HG03039 (cell line): ENCODE data around the gene NFIX.

ENCODE experiments used
- ATAC-seq: cut with Tn5 transposase; IDR thresholded peaks from one replicate; pipeline ENCODE4 v1.9.1; 2021; ENCODE audit warnings: mild to moderate bottlenecking, moderate library complexity; ENCODE audit not compliant: unreplicated experiment

NFIX gene

GRCh38 chr19:13069415-13070359 lies 74.4 kb downstream of the NFIX start:
- no peak for ATAC-seq

- no peak for ATAC-seq
Measured at GRCh38 chr19:13070425-13071140, 75.3 kb downstream of the NFIX start.

- ATAC-seq, result no peak
Measured at GRCh38 chr19:13071444-13072187, 76.3 kb downstream of the NFIX start.

GRCh38 chr19:13072188-13072908 lies 77.1 kb downstream of the NFIX start:
- ATAC-seq, result no peak

GRCh38 chr19:13073263-13073662 lies 78.0 kb downstream of the NFIX start:
- no peak for ATAC-seq

GRCh38 chr19:13074378-13074777 lies 79.1 kb downstream of the NFIX start:
- no peak for ATAC-seq

- ATAC-seq, result no peak
Measured at GRCh38 chr19:13076320-13076719, 81.0 kb downstream of the NFIX start.

GRCh38 chr19:13076787-13077186 lies 81.5 kb downstream of the NFIX start:
- ATAC-seq, result no peak

- ATAC-seq, result no peak
Measured at GRCh38 chr19:13077240-13077639, 82.0 kb downstream of the NFIX start.

- no peak for ATAC-seq
Measured at GRCh38 chr19:13078381-13078780, 83.1 kb downstream of the NFIX start.

GRCh38 chr19:13078897-13079541 lies 83.7 kb downstream of the NFIX start:
- ATAC-seq, result no peak

- no peak for ATAC-seq
Measured at GRCh38 chr19:13079542-13079986, 84.3 kb downstream of the NFIX start.

GRCh38 chr19:13082192-13083007 lies 87.1 kb downstream of the NFIX start:
- ATAC-seq, result no peak

- ATAC-seq, result no peak
Measured at GRCh38 chr19:13083008-13083404, 87.7 kb downstream of the NFIX start.

- ATAC-seq, result no peak
Measured at GRCh38 chr19:13083627-13084026, 88.4 kb downstream of the NFIX start.

- ATAC-seq, result no peak
Measured at GRCh38 chr19:13085666-13086065, 90.4 kb downstream of the NFIX start.

- ATAC-seq, result no peak
Measured at GRCh38 chr19:13086341-13086740, 91.1 kb downstream of the NFIX start.

GRCh38 chr19:13087295-13087694 lies 92.0 kb downstream of the NFIX start:
- no peak for ATAC-seq

GRCh38 chr19:13087795-13088537 lies 92.7 kb downstream of the NFIX start:
- ATAC-seq, result no peak
